Measurements from ENCODE around the gene C2CD4B.

Gene C2CD4B

DNA sequence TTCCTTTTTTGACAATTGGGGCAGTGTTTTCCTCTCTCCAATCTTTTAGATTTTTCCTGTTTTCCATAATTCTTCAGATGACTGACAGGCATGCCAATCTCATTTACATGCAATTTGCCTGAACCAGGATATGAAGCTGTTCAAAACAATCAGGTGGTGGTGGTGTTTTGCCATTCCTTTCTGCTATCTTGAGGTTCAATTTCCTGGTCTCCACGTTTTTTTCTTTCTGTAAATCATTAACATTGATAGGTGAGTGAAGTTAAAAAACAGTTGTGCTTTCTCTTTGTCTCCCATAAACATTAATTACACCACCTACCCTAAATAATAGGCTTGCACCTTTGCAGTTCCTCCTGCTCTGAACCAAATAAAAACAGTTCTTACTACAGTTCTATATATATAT is 49.2 kb downstream of the C2CD4B start:
- no peak overlapping the region for H3K4me3 ChIP-seq (ENCODE audit: low read depth, low read length)
- DNase-seq (ENCODE audit: low read depth), result no peak
- no peak for TF ChIP-seq CTCF (conservative IDR thresholded peaks at IDR 0.05; ENCODE audit: low read depth, low read length)

Data from choroid plexus epithelial cell (primary cell).